DMS114 treated with DMSO at 0.1 percent for 48 hours (cell line): ENCODE results near the gene PPIL4.
"Not testable (repeated sequence)": the region's sequence is repeated elsewhere in the genome, so short reads cannot be mapped to it uniquely, and the experiment has no call there.

Experiments
- DNase-seq: peaks from one replicate; lab custom pipeline; 2025; ENCODE audit not compliant: unreplicated experiment; lab: John Stamatoyannopoulos, UW

The PPIL4 gene

GRCh38 chr6:149462712-149463111, 83.1 kb downstream of the PPIL4 start:
- DNase-seq: not testable (repeated sequence)

- DNase-seq: no peak
Observed at GRCh38 chr6:149461670-149462069, 84.2 kb downstream of the PPIL4 start.

- DNase-seq: not testable (repeated sequence)
Observed at GRCh38 chr6:149460249-149460648, 85.6 kb downstream of the PPIL4 start.

DNA sequence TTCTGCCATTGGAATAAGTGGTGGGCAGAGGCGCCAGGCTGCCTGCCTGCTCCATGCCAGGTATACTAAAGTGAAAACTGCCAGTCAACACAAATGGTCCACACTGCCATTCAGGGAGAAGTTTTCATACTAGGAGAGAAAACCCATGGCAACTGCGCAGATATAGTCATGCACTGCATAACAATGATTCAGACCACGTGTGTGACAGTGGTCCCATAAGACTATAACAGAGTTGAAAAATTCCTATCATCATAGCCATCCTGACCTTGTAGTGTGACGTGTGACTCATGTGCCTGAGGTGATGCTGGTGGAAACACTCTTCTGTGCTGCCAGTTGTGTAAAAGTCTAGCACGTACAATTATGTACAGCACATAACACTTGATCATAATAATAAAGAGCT, 86.1 kb downstream of the PPIL4 start:
- no peak for DNase-seq

- DNase-seq: no peak
Observed at GRCh38 chr6:149458806-149459205, 87.0 kb downstream of the PPIL4 start.

GRCh38 chr6:149458196-149458595, 87.6 kb downstream of the PPIL4 start:
- no peak for DNase-seq

DNA sequence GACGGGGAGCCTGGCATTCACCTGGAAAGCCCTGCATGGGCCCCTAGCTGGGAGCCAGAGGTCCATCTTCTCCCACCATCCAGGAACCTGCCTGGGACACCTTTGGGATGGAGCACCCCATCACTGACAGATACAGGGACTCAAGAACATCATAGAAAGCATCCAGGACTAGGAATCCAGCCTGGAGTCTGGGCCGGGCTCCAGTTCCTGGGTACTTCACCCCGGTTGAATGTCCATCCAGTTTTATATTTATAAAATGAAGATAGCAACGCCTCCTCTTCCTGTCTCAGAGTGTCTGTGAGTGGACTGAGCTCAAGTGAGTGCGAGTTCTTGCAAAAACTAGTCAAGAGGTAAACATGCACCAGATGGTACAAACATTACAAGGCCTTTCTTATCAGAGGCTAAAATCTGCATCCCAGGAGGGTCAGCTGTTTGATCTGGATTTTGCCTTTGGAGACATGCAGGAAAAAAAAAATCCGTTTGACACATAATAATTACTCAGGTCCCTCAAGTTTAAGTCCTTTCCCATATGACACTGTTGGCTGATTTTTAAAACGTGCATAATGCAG, 88.4 kb downstream of the PPIL4 start:
- DNase-seq: no peak

DNA sequence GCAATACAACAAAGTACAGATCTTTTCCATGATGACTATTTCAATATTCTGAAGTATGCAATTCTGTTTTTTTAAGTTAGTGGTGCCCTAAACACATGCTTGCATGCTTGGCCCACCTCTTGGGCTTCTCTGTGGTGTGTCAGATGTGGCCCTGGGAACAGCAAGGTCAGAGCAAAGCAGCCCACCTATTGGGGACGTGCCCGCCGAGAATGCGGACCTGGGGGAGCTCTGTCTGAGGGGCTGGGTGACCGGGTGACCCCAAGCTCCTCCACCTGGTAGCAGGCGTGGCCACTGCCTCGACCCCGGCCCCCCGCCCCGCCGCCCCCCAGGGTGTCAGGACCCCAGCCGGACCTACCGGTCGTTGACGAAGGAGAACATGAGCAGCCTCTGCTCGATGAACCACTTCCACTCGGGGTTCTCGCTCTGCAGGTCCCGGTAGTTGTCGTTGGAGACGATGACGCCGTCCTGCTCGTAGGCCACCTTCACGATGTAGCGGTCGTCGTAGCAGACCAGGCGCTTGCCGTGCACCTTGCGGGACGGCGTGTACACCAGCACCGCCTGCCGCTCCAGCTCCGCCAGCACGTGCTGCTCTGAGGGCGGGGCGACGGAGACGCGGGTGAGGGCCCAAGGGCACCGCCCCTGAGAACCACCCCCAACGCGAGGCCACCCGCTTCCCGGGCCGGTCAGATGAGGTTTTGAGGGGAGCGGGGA, 89.4 kb downstream of the PPIL4 start:
- no peak for DNase-seq

DNA sequence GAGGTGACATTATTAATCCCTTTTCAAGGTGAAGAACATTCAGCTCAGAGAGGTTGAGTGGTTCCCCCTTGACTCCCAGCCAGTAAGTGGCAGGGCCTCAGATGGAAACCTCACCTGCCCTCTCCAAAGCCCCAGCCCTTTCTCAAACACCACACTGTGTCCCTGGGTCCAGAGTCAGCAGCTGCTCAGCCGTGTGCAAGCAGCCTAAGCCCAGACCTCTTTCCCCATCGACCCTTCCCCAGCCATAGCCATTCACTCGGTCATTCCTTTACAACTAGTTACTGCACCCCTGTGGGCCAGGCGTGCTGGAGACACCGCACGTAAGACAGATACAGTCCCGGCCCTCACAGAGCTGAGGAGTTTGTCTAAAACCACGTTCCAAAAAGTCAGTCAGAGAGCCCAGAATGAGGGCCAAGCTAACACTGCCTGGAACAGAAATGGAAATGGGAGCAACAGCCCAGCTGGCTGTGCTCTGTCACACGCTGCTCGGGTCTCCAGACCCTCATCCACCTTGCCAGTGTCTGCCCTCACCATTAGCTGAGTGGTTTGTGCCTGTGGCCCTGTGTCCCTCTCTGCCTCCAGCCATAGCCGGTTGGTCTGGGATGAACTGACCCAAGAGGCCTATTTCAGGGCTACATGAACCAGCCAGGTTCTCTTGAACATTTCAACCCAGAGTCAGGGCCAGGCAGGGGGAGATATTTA, 90.7 kb downstream of the PPIL4 start:
- DNase-seq: no peak
